NCI-H1436 (cell line): ENCODE results near the gene MICAL3.
"Not testable (repeated sequence)": the region's sequence is repeated elsewhere in the genome, so short reads cannot be mapped to it uniquely, and the experiment has no call there.

ENCODE experiments used
- DNase-seq: peaks from one replicate; lab custom pipeline; 2025; lab: John Stamatoyannopoulos, UW

MICAL3 gene

GRCh38 chr22:17884084-17884483, 140.3 kb downstream of the MICAL3 start:
- DNase-seq: no peak

DNA sequence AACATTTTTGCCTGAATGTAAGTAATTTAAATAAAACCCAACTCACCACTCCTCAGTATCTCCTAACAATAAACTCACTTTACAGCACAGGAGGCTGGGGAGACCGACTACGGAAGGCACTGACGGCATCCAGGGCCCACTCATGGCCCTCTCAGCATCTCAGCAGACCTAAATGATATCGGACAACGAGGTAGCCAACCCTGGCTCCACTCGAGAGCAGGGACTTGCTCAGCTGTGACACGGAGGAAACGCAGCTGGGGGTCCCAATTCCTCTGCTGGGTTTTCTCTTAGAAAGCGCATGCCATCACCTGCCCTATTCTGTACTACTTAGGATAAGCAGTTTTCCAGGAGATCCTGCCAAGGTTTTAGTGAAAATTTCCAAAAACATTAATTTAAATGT, 141.0 kb downstream of the MICAL3 start:
- no peak for DNase-seq

- no peak for DNase-seq
Measured at GRCh38 chr22:17882727-17883126, 141.6 kb downstream of the MICAL3 start.

GRCh38 chr22:17882162-17882561, 142.2 kb downstream of the MICAL3 start:
- DNase-seq: no peak

GRCh38 chr22:17881366-17881765, 143.0 kb downstream of the MICAL3 start:
- DNase-seq: no peak

DNA sequence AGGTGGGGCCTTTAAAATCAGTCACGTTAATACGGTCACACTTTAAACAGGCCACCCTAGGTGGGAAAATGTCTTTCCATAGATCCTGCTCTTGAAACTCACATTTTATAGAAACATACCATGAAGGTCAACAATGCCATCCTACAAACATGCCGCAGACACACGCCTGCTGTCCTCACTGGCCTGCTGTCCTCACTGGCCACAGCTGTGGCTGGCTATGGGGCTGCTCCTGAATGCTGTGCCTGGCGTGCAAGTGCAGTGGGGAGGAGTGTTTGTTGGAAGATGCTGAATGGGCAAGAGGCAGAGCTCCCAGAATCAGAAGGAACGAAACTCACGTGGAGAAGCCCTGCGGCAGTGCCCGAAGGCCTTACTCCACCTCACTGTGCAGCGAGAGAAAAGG, 143.9 kb downstream of the MICAL3 start:
- DNase-seq: no peak

DNA sequence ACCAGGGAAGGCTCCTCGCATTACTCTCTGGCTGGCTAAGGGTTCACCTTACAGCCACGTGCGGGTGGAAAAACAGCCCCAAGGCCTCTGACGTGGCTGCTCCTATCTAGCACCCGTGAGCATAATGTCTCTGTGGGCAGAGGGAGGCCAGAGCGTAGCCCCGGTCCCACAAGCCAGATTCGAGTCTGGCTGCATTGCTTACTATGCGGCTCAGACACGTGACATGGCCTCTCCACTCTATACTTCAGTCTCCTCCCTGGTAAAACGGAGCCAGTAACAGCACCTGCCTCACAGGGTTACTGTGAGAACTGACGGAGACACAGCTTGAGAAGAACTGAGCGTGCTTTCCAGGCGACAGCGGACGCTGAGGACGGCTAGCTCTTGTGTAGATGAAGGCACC, 144.3 kb downstream of the MICAL3 start:
- DNase-seq: no peak

GRCh38 chr22:17878941-17879340, 145.4 kb downstream of the MICAL3 start:
- DNase-seq: no peak

DNA sequence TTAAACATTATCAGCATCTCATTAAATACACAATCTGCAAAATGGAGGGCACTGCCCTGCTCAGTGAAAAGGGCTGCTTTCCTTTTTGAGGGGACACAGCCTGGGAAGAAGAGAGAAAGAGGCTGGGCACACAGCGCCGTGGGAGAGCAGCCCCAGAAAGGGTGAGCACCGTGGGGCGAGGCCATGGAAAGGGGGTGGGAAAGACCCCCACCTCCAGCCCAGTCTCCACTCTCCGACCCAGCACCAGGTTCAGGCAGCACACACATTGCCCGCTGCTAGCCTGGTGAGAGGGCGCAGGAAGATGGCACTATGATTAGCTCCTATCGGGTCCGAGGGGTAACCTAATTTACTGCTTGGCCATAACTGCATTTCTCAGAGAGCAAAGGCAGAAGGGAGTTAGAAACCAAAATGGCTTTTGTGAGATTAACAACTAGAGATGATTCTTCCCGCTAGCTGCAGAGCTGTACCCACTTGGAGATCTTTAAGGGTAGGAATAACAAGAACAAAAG, 146.1 kb downstream of the MICAL3 start:
- DNase-seq: no peak

DNA sequence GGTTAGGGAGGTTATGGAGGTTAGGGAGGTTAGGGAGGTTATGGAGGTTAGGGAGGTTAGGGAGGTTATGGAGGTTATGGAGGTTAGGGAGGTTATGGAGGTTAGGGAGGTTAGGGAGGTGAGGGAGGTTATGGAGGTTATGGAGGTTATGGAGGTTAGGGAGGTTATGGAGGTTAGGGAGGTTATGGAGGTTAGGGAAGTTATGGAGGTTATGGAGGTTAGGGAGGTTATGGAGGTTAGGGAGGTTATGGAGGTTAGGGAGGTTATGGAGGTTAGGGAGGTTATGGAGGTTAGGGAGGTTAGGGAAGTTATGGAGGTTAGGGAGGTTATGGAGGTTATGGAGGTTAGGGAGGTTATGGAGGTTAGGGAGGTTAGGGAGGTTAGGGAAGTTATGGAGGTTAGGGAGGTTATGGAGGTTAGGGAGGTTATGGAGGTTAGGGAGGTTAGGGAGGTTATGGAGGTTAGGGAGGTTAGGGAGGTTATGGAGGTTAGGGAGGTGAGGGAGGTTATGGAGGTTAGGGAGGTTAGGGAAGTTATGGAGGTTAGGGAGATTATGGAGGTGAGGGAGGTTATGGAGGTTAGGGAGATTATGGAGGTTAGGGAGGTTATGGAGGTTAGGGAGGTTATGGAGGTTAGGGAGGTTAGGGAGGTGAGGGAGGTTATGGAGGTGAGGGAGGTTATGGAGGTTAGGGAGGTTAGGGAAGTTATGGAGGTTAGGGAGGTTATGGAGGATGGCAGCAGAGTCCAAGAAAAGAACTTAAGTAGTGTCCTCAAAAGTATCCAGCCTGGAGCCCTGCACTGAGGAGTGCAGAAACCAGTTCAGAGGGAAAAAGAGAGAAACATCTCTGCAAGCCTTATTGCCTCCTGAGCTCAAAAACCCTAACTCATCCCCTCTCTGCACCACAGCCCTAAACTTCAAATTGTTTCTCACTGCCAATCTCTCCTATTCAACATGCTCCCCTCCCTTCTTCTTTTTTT, 147.2 kb downstream of the MICAL3 start:
- DNase-seq: not testable (repeated sequence)

- DNase-seq: no peak
Measured at GRCh38 chr22:17876306-17876831, 148.0 kb downstream of the MICAL3 start.

DNA sequence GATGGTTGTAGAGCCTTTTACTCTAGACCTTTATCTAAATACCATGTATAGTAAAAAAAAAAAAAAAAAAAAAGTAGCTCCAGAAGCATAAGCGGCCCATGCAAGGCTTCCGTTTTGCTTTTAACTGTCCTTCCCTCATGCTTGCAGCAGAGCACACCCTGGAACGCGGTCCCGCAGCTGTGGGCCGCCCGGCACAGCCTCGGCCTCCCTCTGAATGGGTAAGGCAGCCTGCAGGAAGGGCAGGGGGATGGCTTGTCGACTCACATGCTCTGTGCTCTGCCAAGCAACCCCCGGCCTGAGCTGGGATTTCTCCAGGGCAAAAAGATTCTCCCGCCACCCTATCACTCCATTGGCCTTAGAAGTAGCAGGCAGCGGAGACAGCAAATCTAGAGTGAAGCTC, 148.7 kb downstream of the MICAL3 start:
- DNase-seq: no peak

DNA sequence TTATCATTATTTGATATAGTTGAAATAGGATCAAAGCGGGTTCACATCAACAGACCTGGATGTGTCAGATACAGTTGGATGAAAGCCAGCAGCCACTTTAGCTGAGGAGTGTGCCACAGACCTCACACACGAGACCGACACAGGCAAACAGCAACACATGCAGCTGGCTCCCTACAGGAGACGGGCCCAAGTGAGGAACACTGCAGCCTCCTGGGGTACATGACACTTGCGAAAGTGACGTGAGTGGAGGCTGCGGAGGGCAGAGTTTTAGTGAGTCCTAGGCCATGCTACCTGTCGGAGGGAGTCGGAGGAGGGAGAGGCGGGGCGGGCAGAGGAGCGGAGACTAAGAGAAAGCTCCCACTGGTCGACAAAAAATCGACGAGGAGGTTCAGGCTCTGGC, 149.2 kb downstream of the MICAL3 start:
- DNase-seq: no peak

- DNase-seq: no peak
Measured at GRCh38 chr22:17874231-17874905, 150.0 kb downstream of the MICAL3 start.

DNA sequence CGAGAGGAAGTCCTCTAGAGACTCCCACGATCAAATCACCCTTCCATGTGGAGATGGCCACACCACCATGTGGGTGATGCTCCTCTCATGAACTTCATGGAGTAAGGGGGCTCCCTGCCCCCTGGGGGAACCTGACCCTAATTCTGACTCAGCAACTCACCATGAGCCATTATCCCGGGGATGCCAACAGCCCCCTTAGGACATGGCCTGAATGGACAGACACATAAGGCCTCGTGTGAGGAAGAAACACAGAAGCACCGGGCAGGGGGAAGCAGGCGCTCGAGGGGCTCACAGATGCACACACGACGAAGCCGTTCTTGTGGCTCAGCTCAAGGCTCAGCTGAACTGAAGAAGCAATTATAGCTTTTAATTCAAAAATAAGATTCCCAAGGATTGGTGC, 150.6 kb downstream of the MICAL3 start:
- DNase-seq: no peak

GRCh38 chr22:17873116-17873515, 151.2 kb downstream of the MICAL3 start:
- DNase-seq: no peak

GRCh38 chr22:17872471-17872870, 151.9 kb downstream of the MICAL3 start:
- no peak for DNase-seq

- DNase-seq: no peak
Measured at GRCh38 chr22:17871726-17872458, 152.5 kb downstream of the MICAL3 start.

GRCh38 chr22:17870407-17870806, 154.0 kb downstream of the MICAL3 start:
- DNase-seq: no peak

GRCh38 chr22:17869285-17870096, 154.9 kb downstream of the MICAL3 start:
- DNase-seq: no peak

- no peak for DNase-seq
Measured at GRCh38 chr22:17868771-17869170, 155.6 kb downstream of the MICAL3 start.
